Peyer's patch (tissue), 4 donors: Measurements from ENCODE around the gene TMEM127.

Source experiments
- POLR2A ChIP-seq, 2 donors: fragments of 450-650 bp; IDR thresholded peaks; one replicate each; pipeline ENCODE4 v1.5.1; 2017; ENCODE audit warnings: antibody characterized with exemption in 2 of 2, mild to moderate bottlenecking in 2 of 2, moderate library complexity in 2 of 2
- TF ChIP-seq, protein P1 (sequence below), 6 experiments: fragments of 450-650 bp in 4 of 6; fragments of 200-600 bp in 2 of 6; sonication (generic) in 1 of 6; IDR thresholded peaks; one replicate each; pipeline ENCODE4 v1.5.1; 2017 to 2019; ENCODE audit warnings: antibody characterized with exemption in 6 of 6, mild to moderate bottlenecking in 3 of 6, moderate library complexity in 1 of 6

GRCh38 chr2:96236882-96237281, 28.9 kb downstream of the TMEM127 start:
- no peak for TF ChIP-seq POLR2A (IDR thresholded peaks at IDR 0.05)
- TF ChIP-seq, protein P1, sequence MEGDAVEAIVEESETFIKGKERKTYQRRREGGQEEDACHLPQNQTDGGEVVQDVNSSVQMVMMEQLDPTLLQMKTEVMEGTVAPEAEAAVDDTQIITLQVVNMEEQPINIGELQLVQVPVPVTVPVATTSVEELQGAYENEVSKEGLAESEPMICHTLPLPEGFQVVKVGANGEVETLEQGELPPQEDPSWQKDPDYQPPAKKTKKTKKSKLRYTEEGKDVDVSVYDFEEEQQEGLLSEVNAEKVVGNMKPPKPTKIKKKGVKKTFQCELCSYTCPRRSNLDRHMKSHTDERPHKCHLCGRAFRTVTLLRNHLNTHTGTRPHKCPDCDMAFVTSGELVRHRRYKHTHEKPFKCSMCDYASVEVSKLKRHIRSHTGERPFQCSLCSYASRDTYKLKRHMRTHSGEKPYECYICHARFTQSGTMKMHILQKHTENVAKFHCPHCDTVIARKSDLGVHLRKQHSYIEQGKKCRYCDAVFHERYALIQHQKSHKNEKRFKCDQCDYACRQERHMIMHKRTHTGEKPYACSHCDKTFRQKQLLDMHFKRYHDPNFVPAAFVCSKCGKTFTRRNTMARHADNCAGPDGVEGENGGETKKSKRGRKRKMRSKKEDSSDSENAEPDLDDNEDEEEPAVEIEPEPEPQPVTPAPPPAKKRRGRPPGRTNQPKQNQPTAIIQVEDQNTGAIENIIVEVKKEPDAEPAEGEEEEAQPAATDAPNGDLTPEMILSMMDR (IDR thresholded peaks at IDR 0.05) = no peak
